CD4-positive, alpha-beta T cell (primary cell): ENCODE measurements around the gene HS3ST5. TPM values are rescaled to one million over a fixed set of nuclear protein-coding genes. Genes with fewer than 3 reads are reported as not detected.

Source experiments
- ATAC-seq: fragments of 200-7000 bp; cut with Tn5 transposase; one replicate; pipeline ENCODE4 v1.10.0; 2022; ENCODE audit warnings: mild to moderate bottlenecking; ENCODE audit not compliant: poor library complexity
- CTCF ChIA-PET: fragments of 350-600 bp; sonication (Branson Sonifier 250); formaldehyde crosslinking; loops from one replicate; lab custom pipeline; 2021; ENCODE audit warnings: antibody characterized with exemption, inconsistent platforms; lab: Charles Lee
- POLR2A ChIA-PET: fragments of 350-600 bp; sonication (Branson Sonifier 250); formaldehyde crosslinking; loops from one replicate; lab custom pipeline; 2021; ENCODE audit warnings: antibody characterized with exemption, inconsistent platforms; lab: Charles Lee
- DNase-seq, 14 experiments: peaks; one replicate each; pipeline ENCODE4 v3.0.0-alpha.2; 2013 to 2020; ENCODE audit warnings: mixed read lengths in 2 of 14
- H3K27ac ChIP-seq, 2 donors: one replicate each; pipeline versions ENCODE4 v1.5.1 to v1.7.0; 2013; ENCODE audit warnings: low read length in 2 of 2, low read depth in 1 of 2, mild to moderate bottlenecking in 1 of 2
- H3K27me3 ChIP-seq, 2 experiments: 1 replicate in 1 of 2; 2 replicates in 1 of 2; pipeline versions ENCODE4 v1.6.1 to v1.7.0; 2013; ENCODE audit warnings: low read length in 2 of 2, control low read depth in 1 of 2, mild to moderate bottlenecking in 1 of 2, moderate library complexity in 1 of 2; ENCODE audit not compliant: insufficient read depth in 2 of 2, control insufficient read depth in 1 of 2
- H3K36me3 ChIP-seq: one replicate; pipeline ENCODE4 v1.6.1; 2013; ENCODE audit warnings: low read length, control low read depth; ENCODE audit not compliant: insufficient read depth
- H3K4me1 ChIP-seq: one replicate; pipeline ENCODE4 v1.6.1; 2013; ENCODE audit warnings: low read length, control low read depth; ENCODE audit not compliant: insufficient read depth
- H3K4me3 ChIP-seq: one replicate; pipeline ENCODE4 v1.5.1; 2013; ENCODE audit warnings: mild to moderate bottlenecking, low read length, moderate library complexity
- H3K9me3 ChIP-seq, 2 experiments: 1 replicate in 1 of 2; 2 replicates in 1 of 2; pipeline versions ENCODE4 v1.6.1 to v1.7.0; 2013; ENCODE audit warnings: low read length in 2 of 2, mild to moderate bottlenecking in 2 of 2, control low read depth in 1 of 2, moderate library complexity in 1 of 2; ENCODE audit not compliant: control insufficient read depth in 1 of 2, insufficient read depth in 1 of 2
- H3K27ac Mint-ChIP-seq: one replicate; pipeline ENCODE4 v1.8.0; 2020; ENCODE audit warnings: mixed read lengths
- H3K27me3 Mint-ChIP-seq: one replicate; pipeline ENCODE4 v1.8.0; 2021; ENCODE audit warnings: mixed read lengths
- H3K36me3 Mint-ChIP-seq: one replicate; pipeline ENCODE4 v1.8.0; 2021; ENCODE audit warnings: low read depth, mixed read lengths
- H3K4me1 Mint-ChIP-seq: one replicate; pipeline ENCODE4 v1.8.0; 2021; ENCODE audit warnings: low read depth, mixed read lengths
- H3K4me3 Mint-ChIP-seq: one replicate; pipeline ENCODE4 v1.8.0; 2020; ENCODE audit warnings: mild to moderate bottlenecking, mixed read lengths
- H3K9me3 Mint-ChIP-seq: one replicate; pipeline ENCODE4 v1.8.0; 2020; ENCODE audit warnings: mixed read lengths
- intact Hi-C, 2 experiments: fragments of 100-400 bp; cut with DNase I in 1 of 2; cut with micrococcal nuclease in 1 of 2; formaldehyde crosslinking; loops; one replicate each; pipeline versions ENCODE4 v1.15.1 to v1.9.0; 2023 to 2025; cut with DNase I, micrococcal nuclease
- total RNA-seq, 174 experiments: library from RNA in 2 of 174; stranded (reverse) in 2 of 174; gene quantifications; one replicate each; pipeline ENCODE4 v1.2.3 and lab custom pipeline; 2021 to 2026
- TF ChIP-seq, protein P1 (sequence below): fragments of 200-600 bp; IDR thresholded peaks from one replicate; pipeline ENCODE4 v1.8.0; 2022; ENCODE audit warnings: antibody characterized with exemption, mild to moderate bottlenecking

The HS3ST5 gene
- total RNA-seq, 2 experiments from 2014 or later: not detected

GRCh38 chr6:114202389-114202788, 140.4 kb downstream of the HS3ST5 start:
- no peaks in the 10 kb centered on the region for H3K27me3 ChIP-seq
- H3K4me3 ChIP-seq: no peak overlapping the region
- no peak overlapping the region for H3K27ac ChIP-seq
- intact Hi-C loops: no loop called here
- no peak for ATAC-seq
- no peaks in the 10 kb centered on the region for H3K36me3 ChIP-seq
- H3K4me1 Mint-ChIP-seq: no peaks in the 10 kb centered on the region
- no peaks in the 10 kb centered on the region for H3K27me3 Mint-ChIP-seq
- H3K9me3 ChIP-seq: no peaks in the 10 kb centered on the region
- TF ChIP-seq, protein P1, sequence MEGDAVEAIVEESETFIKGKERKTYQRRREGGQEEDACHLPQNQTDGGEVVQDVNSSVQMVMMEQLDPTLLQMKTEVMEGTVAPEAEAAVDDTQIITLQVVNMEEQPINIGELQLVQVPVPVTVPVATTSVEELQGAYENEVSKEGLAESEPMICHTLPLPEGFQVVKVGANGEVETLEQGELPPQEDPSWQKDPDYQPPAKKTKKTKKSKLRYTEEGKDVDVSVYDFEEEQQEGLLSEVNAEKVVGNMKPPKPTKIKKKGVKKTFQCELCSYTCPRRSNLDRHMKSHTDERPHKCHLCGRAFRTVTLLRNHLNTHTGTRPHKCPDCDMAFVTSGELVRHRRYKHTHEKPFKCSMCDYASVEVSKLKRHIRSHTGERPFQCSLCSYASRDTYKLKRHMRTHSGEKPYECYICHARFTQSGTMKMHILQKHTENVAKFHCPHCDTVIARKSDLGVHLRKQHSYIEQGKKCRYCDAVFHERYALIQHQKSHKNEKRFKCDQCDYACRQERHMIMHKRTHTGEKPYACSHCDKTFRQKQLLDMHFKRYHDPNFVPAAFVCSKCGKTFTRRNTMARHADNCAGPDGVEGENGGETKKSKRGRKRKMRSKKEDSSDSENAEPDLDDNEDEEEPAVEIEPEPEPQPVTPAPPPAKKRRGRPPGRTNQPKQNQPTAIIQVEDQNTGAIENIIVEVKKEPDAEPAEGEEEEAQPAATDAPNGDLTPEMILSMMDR: no peak
- no peak overlapping the region for H3K27ac Mint-ChIP-seq
- H3K4me1 ChIP-seq: no peaks in the 10 kb centered on the region
- no peak overlapping the region for H3K4me3 Mint-ChIP-seq
- DNase-seq: no peak
- no peaks in the 10 kb centered on the region for H3K36me3 Mint-ChIP-seq
- POLR2A ChIA-PET: no interaction called here
- CTCF ChIA-PET: no interaction called here
- H3K9me3 Mint-ChIP-seq: peaks cover 3% of the 10 kb centered on the region

- POLR2A ChIA-PET: no interaction called here
- intact Hi-C loops: no loop called here
- H3K4me1 ChIP-seq: no peaks in the 10 kb centered on the region
- ATAC-seq: no peak
- H3K27me3 ChIP-seq: no peaks in the 10 kb centered on the region
- CTCF ChIA-PET: no interaction called here
- H3K9me3 Mint-ChIP-seq: peaks cover 3% of the 10 kb centered on the region
- H3K9me3 ChIP-seq: no peaks in the 10 kb centered on the region
- H3K4me3 Mint-ChIP-seq: no peak overlapping the region
- no peaks in the 10 kb centered on the region for H3K36me3 ChIP-seq
- DNase-seq: no peak
- TF ChIP-seq, protein P1: no peak
- no peaks in the 10 kb centered on the region for H3K27me3 Mint-ChIP-seq
- no peak overlapping the region for H3K27ac Mint-ChIP-seq
- no peak overlapping the region for H3K4me3 ChIP-seq
- no peaks in the 10 kb centered on the region for H3K4me1 Mint-ChIP-seq
- no peaks in the 10 kb centered on the region for H3K36me3 Mint-ChIP-seq
- no peak overlapping the region for H3K27ac ChIP-seq
Measured at GRCh38 chr6:114200891-114201290, 141.9 kb downstream of the HS3ST5 start.

- POLR2A ChIA-PET: no interaction called here
- intact Hi-C loops: no loop called here
- no peaks in the 10 kb centered on the region for H3K27me3 ChIP-seq
- no peak overlapping the region for H3K4me3 ChIP-seq
- peaks cover 3% of the 10 kb centered on the region for H3K9me3 Mint-ChIP-seq
- no peak for DNase-seq
- CTCF ChIA-PET: no interaction called here
- no peak for ATAC-seq
- no peak overlapping the region for H3K27ac Mint-ChIP-seq
- no peak overlapping the region for H3K4me3 Mint-ChIP-seq
- H3K4me1 Mint-ChIP-seq: no peaks in the 10 kb centered on the region
- H3K36me3 ChIP-seq: no peaks in the 10 kb centered on the region
- H3K27ac ChIP-seq: no peak overlapping the region
- TF ChIP-seq, protein P1: no peak
- H3K4me1 ChIP-seq: no peaks in the 10 kb centered on the region
- H3K36me3 Mint-ChIP-seq: no peaks in the 10 kb centered on the region
- no peaks in the 10 kb centered on the region for H3K27me3 Mint-ChIP-seq
- no peaks in the 10 kb centered on the region for H3K9me3 ChIP-seq
Measured at GRCh38 chr6:114195631-114196403, 147.0 kb downstream of the HS3ST5 start.
